Measurements from ENCODE around the gene TRIM52. TPM values are rescaled to one million over a fixed set of nuclear protein-coding genes. Genes with fewer than 3 reads are reported as not detected.

TRIM52 gene
- total RNA-seq, 1 experiment from 2014 or later = 7.6 TPM

GRCh38 chr5:181236954-181237641 is 23.8 kb downstream of the TRIM52 start:
- BruUV-seq (replicated peaks) = no TSS peak
- H3K79me2 ChIP-seq (ENCODE audit: insufficient read depth, low read length) = peaks cover 55% of the 10 kb centered on the region
- H3K27me3 ChIP-seq (ENCODE audit: insufficient read depth, low read length) = no peaks in the 10 kb centered on the region
- H2AFZ ChIP-seq (ENCODE audit: low read depth, low read length, poor library complexity, severe bottlenecking) = no peak overlapping the region
- H3K27ac ChIP-seq (ENCODE audit: low read depth, low read length) = no peak overlapping the region
- intact Hi-C loops (cut with micrococcal nuclease) = no loop called here
- H3K9me2 ChIP-seq (ENCODE audit: insufficient read depth) = no peaks in the 10 kb centered on the region
- TF ChIP-seq ELF1 (IDR thresholded peaks at IDR 0.05; ENCODE audit: borderline replicate concordance, low read depth) = no peak
- TF ChIP-seq EZH2 (IDR thresholded peaks at IDR 0.05) = no peak
- TF ChIP-seq MAX (IDR thresholded peaks at IDR 0.05) = no peak
- no peak for TF ChIP-seq POLR2A (IDR thresholded peaks at IDR 0.05; ENCODE audit: borderline replicate concordance, extremely low read depth, insufficient read depth, insufficient read length)
- TF ChIP-seq POLR2AphosphoS5 (IDR thresholded peaks at IDR 0.05; ENCODE audit: low read depth, low read length) = no peak; the same call in none of the 2 replicates
- TF ChIP-seq SP1 (IDR thresholded peaks at IDR 0.05; ENCODE audit: low read depth) = no peak
- TF ChIP-seq CEBPB (IDR thresholded peaks at IDR 0.05; ENCODE audit: low read depth) = no peak
- TF ChIP-seq CTCF (IDR thresholded peaks at IDR 0.05 in 2 of 3, conservative IDR thresholded peaks at IDR 0.05 in 1 of 3; ENCODE audit: borderline replicate concordance in 1 of 3, insufficient read depth in 1 of 3, low read depth in 2 of 3, low read length in 2 of 3) = no peak
- TF ChIP-seq ZFX (IDR thresholded peaks at IDR 0.05) = no peak
- TF ChIP-seq RAD21 (IDR thresholded peaks at IDR 0.05; ENCODE audit: low read depth) = no peak
- no peak overlapping the region for H3K4me3 ChIP-seq (replicated peaks in 1 of 2; ENCODE audit: low read depth in 1 of 2, low read length in 2 of 2)
- no peak overlapping the region for H3K9ac ChIP-seq (ENCODE audit: low read length)
- RAD21 ChIA-PET (ENCODE audit: low non-redundant PET in 1 of 2, low total read pairs in 2 of 2, uncharacterized antibody in 2 of 2, unreplicated experiment in 2 of 2) = no interaction called here
- CTCF ChIA-PET = no interaction called here
- H4K20me1 ChIP-seq (ENCODE audit: insufficient read depth) = peaks cover 51% of the 10 kb centered on the region; the same call in 1 of the 2 replicates
- H3K4me1 ChIP-seq (ENCODE audit: control insufficient read depth in 1 of 2, insufficient read depth in 2 of 2, low read length in 2 of 2) = peaks cover 5 to 12% of the 10 kb centered on the region in 2 experiments
- peaks cover 52 to 71% of the 10 kb centered on the region in 2 experiments for H3K36me3 ChIP-seq (ENCODE audit: control insufficient read depth in 1 of 2, insufficient read depth in 2 of 2, low read length in 2 of 2)
- no peak overlapping the region for H3K4me2 ChIP-seq (ENCODE audit: low read length)
- POLR2A ChIA-PET = interaction anchor here (0.9 kb wide), 1 partner anchor 49 kb away, joined by 3 read pairs; no protein-coding TSS in a partner anchor
- ATAC-seq = no peak
- no peak for DNase-seq (ENCODE audit: low read depth, low spot score)
- H3K9me3 ChIP-seq (ENCODE audit: control insufficient read depth in 1 of 2, insufficient read depth in 1 of 2, low read depth in 1 of 2, low read length in 2 of 2) = no peaks in the 10 kb centered on the region
